Transverse colon (tissue), 4 donors: Measurements from ENCODE around the gene MYCL. TPM values are rescaled to one million over a fixed set of nuclear protein-coding genes. Genes with fewer than 3 reads are reported as not detected.

Experiments
- DNase-seq: peaks from one replicate; pipeline ENCODE4 v3.0.0-alpha.2; 2019
- H3K27ac ChIP-seq, 4 donors: fragments of 200-600 bp; sonication (generic); 2 replicates each; pipeline ENCODE4 v1.5.1; 2016 to 2018; ENCODE audit warnings: inconsistent platforms in 4 of 4
- H3K27me3 ChIP-seq: fragments of 200-600 bp; sonication (generic); 2 replicates; pipeline ENCODE4 v1.5.1; 2017; ENCODE audit warnings: inconsistent platforms
- H3K36me3 ChIP-seq, 4 donors: fragments of 200-600 bp; sonication (generic); 2 replicates each; pipeline ENCODE4 v1.5.1; 2017 to 2019; ENCODE audit warnings: inconsistent platforms in 4 of 4
- H3K4me1 ChIP-seq, 4 donors: fragments of 200-600 bp; sonication (generic); 2 replicates each; pipeline ENCODE4 v1.5.1; 2017 to 2020; ENCODE audit warnings: inconsistent platforms in 4 of 4
- H3K4me3 ChIP-seq, 4 donors: fragments of 200-600 bp; sonication (generic); 1 replicate in 1 of 4; 2 replicates in 3 of 4; pipeline versions ENCODE4 v1.5.1 to v1.6.1; 2017 to 2019; ENCODE audit warnings: inconsistent platforms in 4 of 4
- H3K9me3 ChIP-seq, 2 donors: fragments of 200-600 bp; sonication (generic); 2 replicates each; pipeline ENCODE4 v1.5.1; 2017 to 2019; ENCODE audit warnings: inconsistent platforms in 2 of 2
- EP300 ChIP-seq: sonication (generic); formaldehyde crosslinking; IDR thresholded peaks from one replicate; pipeline ENCODE4 v1.6.1; 2017; ENCODE audit warnings: antibody characterized with exemption, low read depth
- POLR2A ChIP-seq: fragments of 450-650 bp; IDR thresholded peaks from one replicate; pipeline ENCODE4 v1.6.1; 2016; ENCODE audit warnings: antibody characterized with exemption, mild to moderate bottlenecking, moderate library complexity
- POLR2AphosphoS5 ChIP-seq, 3 donors: sonication (generic); formaldehyde crosslinking; IDR thresholded peaks; one replicate each; pipeline ENCODE4 v1.6.1; 2016; ENCODE audit warnings: antibody characterized with exemption in 3 of 3
- WGBS, 2 donors: methylation state at CpG; one replicate each; pipeline ENCODE4 v1.1.5; 2018; ENCODE audit warnings: low coverage in 1 of 2; 5-methylcytosine and 5-hydroxymethylcytosine counted together
- in situ Hi-C, 4 donors: fragments of 200-750 bp; cut with MboI; loops; one replicate each; pipeline versions ENCODE4 v1.15.0 to v1.15.1; 2017; ENCODE audit warnings: low sequenced_read_pairs in 3 of 4, low pct_ligation_motif_present in 1 of 4, low pct_unique_long_range_greater_than_20kb in 1 of 4
- intact Hi-C: fragments of 100-400 bp; cut with DNase I; formaldehyde crosslinking; loops from one replicate; pipeline ENCODE4 v1.15.1; 2023; ENCODE audit warnings: low total_unique reads
- total RNA-seq, 4 donors: library from RNA; depleted of rRNA; stranded (reverse); fragments of >200 nt; gene quantifications; one replicate each; pipeline ENCODE4 v1.1.0, GENCODE V29; 2016
- TF ChIP-seq, protein P1 (sequence below), 5 experiments: fragments of 200-600 bp in 3 of 5; fragments of 450-650 bp in 2 of 5; sonication (generic) in 3 of 5; IDR thresholded peaks; 1 replicate in 2 of 5; 2 replicates in 3 of 5; pipeline ENCODE4 v1.5.1; 2016 to 2017; ENCODE audit warnings: antibody characterized with exemption in 5 of 5, inconsistent platforms in 3 of 5, mild to moderate bottlenecking in 2 of 5, moderate library complexity in 1 of 5

The MYCL gene
- total RNA-seq, 4 donors from 2014 or later: 14.2 to 27.3 (median 15.8) TPM

DNA sequence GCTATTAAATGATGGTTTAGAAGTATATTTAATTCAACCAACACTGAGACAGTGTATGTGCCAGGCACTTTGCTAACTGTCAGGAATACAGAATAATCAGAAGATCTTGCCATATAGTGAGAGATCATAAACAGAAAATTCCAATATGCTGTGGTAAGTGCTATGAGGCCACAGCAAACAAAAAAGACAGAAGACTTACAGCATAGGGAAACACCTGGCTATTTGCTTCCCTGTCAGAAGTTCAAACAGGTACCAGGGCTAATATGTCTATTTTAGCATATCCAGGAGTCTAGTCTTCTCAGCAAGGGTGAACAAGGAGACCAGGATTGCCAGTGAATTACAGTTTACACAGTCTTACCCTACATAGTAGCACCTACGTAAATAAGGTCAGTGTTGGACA is 48.8 kb downstream of the MYCL start:
- Histone ChIP-seq H3K27ac (peak overlapping the region in 2 of 4 donors; percentile 35 to 49), H3K36me3 (peaks cover 0 to 13% (median 0%) of the 10 kb centered on the region in 4 donors), H3K4me3 (no peak overlapping the region), H3K4me1 (peaks cover 0 to 22% (median 10%) of the 10 kb centered on the region in 4 donors), H3K27me3 (no peaks in the 10 kb centered on the region), H3K9me3 (no peaks in the 10 kb centered on the region)
- in situ Hi-C loops (no loop called here), intact Hi-C loops (no loop called here)
- DNase-seq: no peak
- WGBS, 2 donors: 58 to 67% methylated on average over 1 of the region's 1 CpG
- TF ChIP-seq POLR2A (no peak), EP300 (no peak), POLR2AphosphoS5 (IDR thresholded peaks at IDR 0.05) (no peak)
- TF ChIP-seq, protein P1, sequence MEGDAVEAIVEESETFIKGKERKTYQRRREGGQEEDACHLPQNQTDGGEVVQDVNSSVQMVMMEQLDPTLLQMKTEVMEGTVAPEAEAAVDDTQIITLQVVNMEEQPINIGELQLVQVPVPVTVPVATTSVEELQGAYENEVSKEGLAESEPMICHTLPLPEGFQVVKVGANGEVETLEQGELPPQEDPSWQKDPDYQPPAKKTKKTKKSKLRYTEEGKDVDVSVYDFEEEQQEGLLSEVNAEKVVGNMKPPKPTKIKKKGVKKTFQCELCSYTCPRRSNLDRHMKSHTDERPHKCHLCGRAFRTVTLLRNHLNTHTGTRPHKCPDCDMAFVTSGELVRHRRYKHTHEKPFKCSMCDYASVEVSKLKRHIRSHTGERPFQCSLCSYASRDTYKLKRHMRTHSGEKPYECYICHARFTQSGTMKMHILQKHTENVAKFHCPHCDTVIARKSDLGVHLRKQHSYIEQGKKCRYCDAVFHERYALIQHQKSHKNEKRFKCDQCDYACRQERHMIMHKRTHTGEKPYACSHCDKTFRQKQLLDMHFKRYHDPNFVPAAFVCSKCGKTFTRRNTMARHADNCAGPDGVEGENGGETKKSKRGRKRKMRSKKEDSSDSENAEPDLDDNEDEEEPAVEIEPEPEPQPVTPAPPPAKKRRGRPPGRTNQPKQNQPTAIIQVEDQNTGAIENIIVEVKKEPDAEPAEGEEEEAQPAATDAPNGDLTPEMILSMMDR (IDR thresholded peaks at IDR 0.05): no peak

DNA sequence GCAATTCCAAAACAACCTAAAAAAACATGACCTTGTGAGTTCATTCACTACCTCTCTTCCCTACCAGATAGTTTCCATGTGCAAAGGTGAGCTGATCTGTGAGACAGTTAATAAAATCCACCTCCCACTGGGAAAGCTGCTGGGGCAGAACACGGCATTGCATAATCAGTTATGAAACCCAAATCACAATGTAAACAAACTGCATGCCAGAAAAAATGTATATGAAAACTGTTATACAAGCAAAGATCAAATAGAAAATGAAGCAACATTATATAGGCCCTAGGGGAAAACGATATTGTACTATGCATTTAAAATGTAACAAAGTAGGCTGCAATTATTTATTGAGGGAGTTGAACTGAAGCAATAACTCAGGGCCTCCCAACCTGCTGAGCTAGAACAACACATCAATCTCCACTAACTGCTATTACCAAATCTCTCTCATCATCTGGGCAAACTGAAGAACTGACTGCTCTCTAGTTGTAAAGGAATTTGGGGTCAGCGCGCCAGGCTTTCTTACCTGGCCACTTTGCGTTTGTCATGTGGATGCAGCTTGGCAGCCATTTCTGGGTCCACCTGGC is 49.4 kb downstream of the MYCL start:
- Histone ChIP-seq H3K4me3 (no peak overlapping the region), H3K27me3 (no peaks in the 10 kb centered on the region), H3K36me3 (peaks cover 0 to 13% (median 0%) of the 10 kb centered on the region in 4 donors), H3K9me3 (no peaks in the 10 kb centered on the region), H3K27ac (peak overlapping the region in 2 of 4 donors; percentile 35 to 49), H3K4me1 (peaks cover 0 to 22% (median 10%) of the 10 kb centered on the region in 4 donors)
- intact Hi-C loops: no loop called here
- DNase-seq: no peak
- in situ Hi-C loops: no loop called here
- 50 to 66% methylated on average over 3 to 5 of the region's 5 CpGs for WGBS, 2 donors
- TF ChIP-seq POLR2A (no peak), POLR2AphosphoS5 (IDR thresholded peaks at IDR 0.05) (no peak)
- TF ChIP-seq, protein P1 (IDR thresholded peaks at IDR 0.05): no peak

DNA sequence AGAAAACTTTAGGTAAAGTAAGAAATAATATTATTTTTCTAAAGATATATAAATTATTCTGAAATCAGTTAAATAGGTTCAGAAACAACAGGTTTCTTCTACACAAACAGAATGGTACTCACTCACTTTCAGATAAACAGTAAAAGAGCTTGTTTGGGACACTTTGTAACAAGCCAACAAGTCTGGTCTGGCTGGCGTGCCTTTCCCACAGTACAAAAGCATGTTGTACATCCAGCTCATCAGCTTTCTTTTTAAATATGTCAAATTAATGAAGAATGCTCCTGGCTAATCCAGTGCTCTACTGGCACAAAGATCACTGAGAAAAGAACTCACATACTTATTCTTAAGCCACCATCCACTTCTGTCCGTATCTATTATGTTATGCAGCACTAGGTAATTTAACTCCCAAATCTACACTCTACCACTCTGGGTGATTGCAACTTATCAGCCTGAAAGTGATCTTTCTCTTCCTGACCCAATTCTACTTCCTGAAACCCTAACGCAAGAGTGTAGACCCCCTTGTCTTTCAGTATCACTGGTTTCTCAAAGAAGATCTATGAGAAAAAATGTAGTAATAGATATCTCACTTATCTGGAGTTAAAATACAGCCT is 51.0 kb downstream of the MYCL start:
- no peaks in the 10 kb centered on the region for H3K27me3 ChIP-seq
- no peaks in the 10 kb centered on the region for H3K9me3 ChIP-seq
- intact Hi-C loops (no loop called here), in situ Hi-C loops (no loop called here)
- no peak for DNase-seq
- WGBS, 2 donors: 63 to 68% methylated on average over 3 of the region's 3 CpGs
- no peak overlapping the region for H3K4me3 ChIP-seq
- TF ChIP-seq EP300: no peak
- TF ChIP-seq, protein P1 (IDR thresholded peaks at IDR 0.05): no peak
- TF ChIP-seq POLR2AphosphoS5 (IDR thresholded peaks at IDR 0.05): no peak
- no peak for TF ChIP-seq POLR2A
- no peak overlapping the region for H3K27ac ChIP-seq
- peaks cover 6 to 34% (median 21%) of the 10 kb centered on the region in 4 donors for H3K4me1 ChIP-seq
- peaks cover 0 to 13% (median 0%) of the 10 kb centered on the region in 4 donors for H3K36me3 ChIP-seq

DNA sequence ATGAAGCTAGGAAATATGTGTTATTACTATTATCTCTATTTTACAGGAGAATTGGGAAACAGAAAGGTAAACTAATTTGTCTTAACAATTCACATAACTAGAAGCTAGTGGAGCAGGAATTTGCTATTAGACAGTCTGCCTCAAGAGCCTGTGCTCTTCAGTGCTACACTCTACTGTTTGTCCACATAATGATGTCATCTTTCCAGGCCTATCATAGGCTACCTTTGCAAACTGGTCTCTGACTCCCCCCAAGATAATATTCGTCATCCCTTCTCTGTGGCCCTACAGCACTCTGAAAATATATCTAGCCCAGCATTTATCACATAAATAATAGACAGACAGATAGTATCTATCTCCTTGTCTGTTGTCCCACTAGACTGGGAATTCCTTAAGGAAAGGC is 52.5 kb downstream of the MYCL start:
- H3K27me3 ChIP-seq: no peaks in the 10 kb centered on the region
- no peak for TF ChIP-seq POLR2A
- no peak for TF ChIP-seq EP300
- TF ChIP-seq POLR2AphosphoS5 (IDR thresholded peaks at IDR 0.05): no peak
- TF ChIP-seq, protein P1 (IDR thresholded peaks at IDR 0.05): no peak
- peaks cover 12 to 47% (median 32%) of the 10 kb centered on the region in 4 donors for H3K4me1 ChIP-seq
- no peak overlapping the region for H3K4me3 ChIP-seq
- H3K9me3 ChIP-seq: no peaks in the 10 kb centered on the region
- 87 to 100% methylated on average over 1 of the region's 1 CpG for WGBS, 2 donors
- peaks cover 0 to 10% (median 0%) of the 10 kb centered on the region in 4 donors for H3K36me3 ChIP-seq
- in situ Hi-C loops: no loop called here
- no peak for DNase-seq
- intact Hi-C loops: no loop called here
- no peak overlapping the region for H3K27ac ChIP-seq
